Right atrium auricular region (tissue), 2 donors: ENCODE data around the gene MLXIP. TPM values are rescaled to one million over a fixed set of nuclear protein-coding genes. Genes with fewer than 3 reads are reported as not detected.
A peak's percentile ranks its signal among the peaks of the same experiment; 100 is the strongest.

Experiments used
- DNase-seq: peaks from one replicate; pipeline ENCODE4 v3.0.0-alpha.2; 2019; ENCODE audit warnings: low spot score
- H3K27ac ChIP-seq, 2 donors: fragments of 200-600 bp; sonication (generic); 1 replicate in 1 of 2; 2 replicates in 1 of 2; pipeline ENCODE4 v1.5.1; 2016 to 2019
- H3K27me3 ChIP-seq, 2 donors: fragments of 200-600 bp; sonication (generic); one replicate each; pipeline versions ENCODE4 v1.5.1 to v1.6.0; 2017 to 2019
- H3K36me3 ChIP-seq: fragments of 200-600 bp; sonication (generic); one replicate; pipeline ENCODE4 v1.5.1; 2016
- H3K4me1 ChIP-seq, 2 donors: fragments of 200-600 bp; sonication (generic); one replicate each; pipeline versions ENCODE4 v1.5.1 to v1.6.0; 2017 to 2019
- H3K4me3 ChIP-seq, 2 donors: fragments of 200-600 bp; sonication (generic); 1 replicate in 1 of 2; 2 replicates in 1 of 2; pipeline ENCODE4 v1.5.1; 2017 to 2019; ENCODE audit warnings: mild to moderate bottlenecking in 1 of 2, moderate library complexity in 1 of 2
- H3K9me3 ChIP-seq, 2 donors: fragments of 200-600 bp; sonication (generic); one replicate each; pipeline ENCODE4 v1.5.1; 2019
- CTCF ChIP-seq, 2 donors: fragments of 200-600 bp; sonication (generic); IDR thresholded peaks; one replicate each; pipeline ENCODE4 v1.5.1; 2019; ENCODE audit warnings: antibody characterized with exemption in 2 of 2
- total RNA-seq, 2 donors: library from RNA; depleted of rRNA; stranded (reverse); fragments of >200 nt; gene quantifications; one replicate each; pipeline ENCODE4 v1.1.0, GENCODE V29; 2016

Gene MLXIP
- total RNA-seq, 2 donors from 2014 or later: 14.2 to 24.1 TPM

GRCh38 chr12:122094735-122095631 lies 16.4 kb downstream of the MLXIP start:
- DNase-seq: no peak
- H3K27ac ChIP-seq: peak overlapping the region in 1 of 2 donors; percentile 46
- no peaks in the 10 kb centered on the region for H3K27me3 ChIP-seq
- no peak for TF ChIP-seq CTCF (IDR thresholded peaks at IDR 0.05)
- no peaks in the 10 kb centered on the region for H3K9me3 ChIP-seq
- no peaks in the 10 kb centered on the region for H3K36me3 ChIP-seq
- no peak overlapping the region for H3K4me3 ChIP-seq
- H3K4me1 ChIP-seq: peaks cover 0 to 94% of the 10 kb centered on the region in 2 donors

DNA sequence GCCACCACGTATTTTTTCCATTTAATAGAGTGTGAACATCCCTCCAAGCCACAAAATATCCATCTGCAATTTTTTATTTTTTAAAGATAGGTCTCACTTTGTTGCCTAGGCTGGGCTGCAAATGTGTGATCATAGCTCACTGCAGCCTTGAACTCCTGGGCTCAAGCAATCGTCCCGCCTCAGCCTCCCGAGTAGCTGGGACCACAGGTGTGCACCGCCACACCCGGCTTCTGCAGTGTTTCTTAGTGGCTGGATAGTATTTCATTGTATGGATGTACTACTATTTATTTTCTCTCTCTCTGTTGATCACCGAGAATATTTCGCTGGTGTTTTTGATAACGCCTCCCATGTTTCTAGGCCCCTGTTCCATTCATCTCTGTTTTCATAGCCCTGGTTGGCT lies 17.5 kb downstream of the MLXIP start:
- Histone ChIP-seq H3K27ac (peak overlapping the region; percentile 87 to 96), H3K36me3 (no peaks in the 10 kb centered on the region), H3K4me1 (peaks cover 0 to 94% of the 10 kb centered on the region in 2 donors), H3K4me3 (no peak overlapping the region), H3K27me3 (no peaks in the 10 kb centered on the region), H3K9me3 (no peaks in the 10 kb centered on the region)
- no peak for DNase-seq
- TF ChIP-seq CTCF (IDR thresholded peaks at IDR 0.05): no peak

GRCh38 chr12:122096591-122097149 lies 18.1 kb downstream of the MLXIP start:
- DNase-seq: no peak
- peak overlapping the region; percentile 87 to 96 for H3K27ac ChIP-seq

GRCh38 chr12:122097584-122097926 lies 19.0 kb downstream of the MLXIP start:
- H3K36me3 ChIP-seq: no peaks in the 10 kb centered on the region
- H3K9me3 ChIP-seq: no peaks in the 10 kb centered on the region
- no peak for TF ChIP-seq CTCF (IDR thresholded peaks at IDR 0.05)
- peak overlapping the region; percentile 87 to 96 for H3K27ac ChIP-seq
- no peak for DNase-seq
- peak overlapping the region in 1 of 2 donors; percentile 10 for H3K4me3 ChIP-seq
- no peaks in the 10 kb centered on the region for H3K27me3 ChIP-seq
- H3K4me1 ChIP-seq: peaks cover 0 to 87% of the 10 kb centered on the region in 2 donors

More at GRCh38 chr12:122096591-122097149, 18.1 kb downstream of the MLXIP start:
- no peak overlapping the region for H3K4me3 ChIP-seq
- no peak for TF ChIP-seq CTCF (IDR thresholded peaks at IDR 0.05)
- H3K27me3 ChIP-seq: no peaks in the 10 kb centered on the region
- no peaks in the 10 kb centered on the region for H3K36me3 ChIP-seq
- no peaks in the 10 kb centered on the region for H3K9me3 ChIP-seq
- peaks cover 0 to 90% of the 10 kb centered on the region in 2 donors for H3K4me1 ChIP-seq

GRCh38 chr12:122097927-122098756 lies 19.6 kb downstream of the MLXIP start:
- Histone ChIP-seq H3K36me3 (no peaks in the 10 kb centered on the region), H3K27ac (peak overlapping the region; percentile 87 to 96), H3K4me1 (peaks cover 0 to 82% of the 10 kb centered on the region in 2 donors), H3K27me3 (no peaks in the 10 kb centered on the region), H3K9me3 (no peaks in the 10 kb centered on the region), H3K4me3 (peak overlapping the region; percentile 10 to 11)
- peak; percentile 86 for DNase-seq
- no peak for TF ChIP-seq CTCF (IDR thresholded peaks at IDR 0.05)
